Activated CD8-positive, alpha-beta T cell treated with anti-CD3 and anti-CD28 coated beads, Interleukin-2, amount 10 ng/mL, durations not matched to agents 7 days and 5 days (primary cell): ENCODE measurements around the gene RAB37. TPM values are rescaled to one million over a fixed set of nuclear protein-coding genes. Genes with fewer than 3 reads are reported as not detected.

Experiments
- ATAC-seq: fragments of 150-1000 bp; cut with Tn5 transposase; one replicate; pipeline ENCODE4 v1.10.0; 2021; ENCODE audit warnings: moderate library complexity
- CTCF ChIA-PET: fragments of 350-600 bp; sonication (Branson Sonifier 250); formaldehyde crosslinking; loops from one replicate; lab custom pipeline; 2021; ENCODE audit warnings: antibody characterized with exemption; lab: Charles Lee
- POLR2A ChIA-PET: fragments of 350-600 bp; sonication (Branson Sonifier 250); formaldehyde crosslinking; loops from one replicate; lab custom pipeline; 2021; ENCODE audit warnings: antibody characterized with exemption; lab: Charles Lee
- DNase-seq: peaks from one replicate; pipeline ENCODE4 v3.0.0-alpha.2; 2020
- H3K27ac Mint-ChIP-seq: one replicate; pipeline ENCODE4 v1.8.0; 2021; ENCODE audit warnings: mild to moderate bottlenecking, mixed read lengths
- H3K27me3 Mint-ChIP-seq: one replicate; pipeline ENCODE4 v1.8.0; 2021; ENCODE audit warnings: low read depth, mixed read lengths
- H3K36me3 Mint-ChIP-seq: one replicate; pipeline ENCODE4 v1.8.0; 2021; ENCODE audit warnings: low read depth, mixed read lengths
- H3K4me1 Mint-ChIP-seq: one replicate; pipeline ENCODE4 v1.8.0; 2021; ENCODE audit warnings: low read depth, mixed read lengths
- H3K4me3 Mint-ChIP-seq: one replicate; pipeline ENCODE4 v1.8.0; 2021; ENCODE audit warnings: mild to moderate bottlenecking, mixed read lengths
- H3K9me3 Mint-ChIP-seq: one replicate; pipeline ENCODE4 v1.8.0; 2022; ENCODE audit warnings: mixed read lengths; ENCODE audit not compliant: insufficient read depth
- total RNA-seq, 2 experiments: library from RNA; stranded (reverse); gene quantifications; one replicate each; pipeline ENCODE4 v1.2.3, GENCODE V29; 2021

Gene RAB37
- total RNA-seq, 2 experiments from 2014 or later: 19.1 to 19.6 TPM

GRCh38 chr17:74773414-74773813 is 36.4 kb downstream of the RAB37 start:
- no peak for ATAC-seq
- no peaks in the 10 kb centered on the region for H3K9me3 Mint-ChIP-seq
- DNase-seq: no peak
- POLR2A ChIA-PET: interaction anchor here (0.9 to 3.2 kb wide), 2 partner anchors 11 to 27 kb away, joined by 3 to 9 read pairs; no protein-coding TSS in a partner anchor
- H3K27ac Mint-ChIP-seq: peak overlapping the region; percentile 74
- H3K4me3 Mint-ChIP-seq: no peak overlapping the region
- no peaks in the 10 kb centered on the region for H3K27me3 Mint-ChIP-seq
- peaks cover 59% of the 10 kb centered on the region for H3K4me1 Mint-ChIP-seq
- CTCF ChIA-PET: interaction anchor here (1.2 to 8.0 kb wide), 7 partner anchors 14 to 116 kb away, joined by 6 to 73 read pairs (median 15); partner anchors contain the start of gene RAB37
- peaks cover 63% of the 10 kb centered on the region for H3K36me3 Mint-ChIP-seq

- Mint-ChIP-seq H3K4me3 (peak overlapping the region; percentile 28), H3K9me3 (no peaks in the 10 kb centered on the region), H3K27me3 (no peaks in the 10 kb centered on the region), H3K4me1 (peaks cover 57% of the 10 kb centered on the region), H3K27ac (peak overlapping the region; percentile 44), H3K36me3 (peaks cover 61% of the 10 kb centered on the region)
- ChIA-PET CTCF (interaction anchor here (0.8 to 8.0 kb wide), 7 partner anchors 15 to 117 kb away, joined by 3 to 73 read pairs (median 15); partner anchors contain the start of gene RAB37), POLR2A (interaction anchor here (0.9 to 3.5 kb wide), 3 partner anchors 10 to 28 kb away, joined by 3 to 11 read pairs (median 9); no protein-coding TSS in a partner anchor)
- DNase-seq (no peak), ATAC-seq (no peak)
These were observed 36.8 kb downstream of the RAB37 start for GRCh38 chr17:74773871-74774286.

GRCh38 chr17:74775409-74776043 is 38.5 kb downstream of the RAB37 start:
- CTCF ChIA-PET: interaction anchor here (0.9 to 8.0 kb wide), 9 partner anchors 13 to 118 kb away, joined by 3 to 73 read pairs (median 15); partner anchors contain the start of gene RAB37

GRCh38 chr17:74776044-74776962 is 39.2 kb downstream of the RAB37 start, which contains the start of gene NAT9:
NAT9 (minus strand) TSS chr17:74776345; CDS start chr17:74775698, 647 bp downstream.
- Mint-ChIP-seq H3K27ac (peak within 1 kb of the TSS; percentile 89), H3K36me3 (peaks cover 57% of the 10 kb centered on the region), H3K4me1 (peaks cover 70% of the 10 kb centered on the region), H3K9me3 (no peaks in the 10 kb centered on the region), H3K4me3 (peak within 1 kb of the TSS; percentile 97), H3K27me3 (no peaks in the 10 kb centered on the region)
- ATAC-seq (peak; percentile 83), DNase-seq (peak; percentile 99)
- POLR2A ChIA-PET: interaction anchor here (0.7 to 3.5 kb wide), 5 partner anchors 16 to 38 kb away, joined by 3 to 11 read pairs (median 6); no protein-coding TSS in a partner anchor
- CTCF ChIA-PET: interaction anchor here (0.7 to 8.0 kb wide), 12 partner anchors 12 to 119 kb away, joined by 3 to 73 read pairs (median 7); partner anchors contain the start of gene RAB37

More at GRCh38 chr17:74775409-74776043, 38.5 kb downstream of the RAB37 start:
- POLR2A ChIA-PET: interaction anchor here (1.0 to 3.5 kb wide), 6 partner anchors 16 to 110 kb away, joined by 3 to 11 read pairs (median 6); no protein-coding TSS in a partner anchor
- H3K4me1 Mint-ChIP-seq: peaks cover 67% of the 10 kb centered on the region
- peak overlapping the region; percentile 97 for H3K4me3 Mint-ChIP-seq
- DNase-seq (no peak), ATAC-seq (no peak)
- no peaks in the 10 kb centered on the region for H3K27me3 Mint-ChIP-seq
- peaks cover 57% of the 10 kb centered on the region for H3K36me3 Mint-ChIP-seq
- peak overlapping the region; percentile 89 for H3K27ac Mint-ChIP-seq
- no peaks in the 10 kb centered on the region for H3K9me3 Mint-ChIP-seq

GRCh38 chr17:74776990-74777389 is 39.9 kb downstream of the RAB37 start:
- no peaks in the 10 kb centered on the region for H3K27me3 Mint-ChIP-seq
- no peaks in the 10 kb centered on the region for H3K9me3 Mint-ChIP-seq
- DNase-seq (no peak), ATAC-seq (no peak)
- H3K36me3 Mint-ChIP-seq: peaks cover 52% of the 10 kb centered on the region
- peak overlapping the region; percentile 73 for H3K27ac Mint-ChIP-seq
- peaks cover 76% of the 10 kb centered on the region for H3K4me1 Mint-ChIP-seq
- H3K4me3 Mint-ChIP-seq: peak overlapping the region; percentile 97
- POLR2A ChIA-PET: interaction anchor here (1.0 to 3.5 kb wide), 4 partner anchors 17 to 39 kb away, joined by 5 to 11 read pairs (median 7); no protein-coding TSS in a partner anchor
- CTCF ChIA-PET: interaction anchor here (0.7 to 8.0 kb wide), 7 partner anchors 14 to 120 kb away, joined by 3 to 73 read pairs (median 24); partner anchors contain the start of gene RAB37

- H3K4me1 Mint-ChIP-seq: peaks cover 74% of the 10 kb centered on the region
- POLR2A ChIA-PET: no interaction called here
- peak overlapping the region; percentile 16 for H3K4me3 Mint-ChIP-seq
- no peak for ATAC-seq
- no peaks in the 10 kb centered on the region for H3K27me3 Mint-ChIP-seq
- no peak overlapping the region for H3K27ac Mint-ChIP-seq
- H3K36me3 Mint-ChIP-seq: peaks cover 50% of the 10 kb centered on the region
- no peak for DNase-seq
- CTCF ChIA-PET: interaction anchor here (1.8 to 8.0 kb wide), 7 partner anchors 8 to 121 kb away, joined by 8 to 73 read pairs (median 24); partner anchors contain the start of gene RAB37
- no peaks in the 10 kb centered on the region for H3K9me3 Mint-ChIP-seq
These were observed 41.0 kb downstream of the RAB37 start for GRCh38 chr17:74777901-74778515.

- Mint-ChIP-seq H3K9me3 (no peaks in the 10 kb centered on the region), H3K4me3 (peak overlapping the region; percentile 14), H3K27me3 (no peaks in the 10 kb centered on the region), H3K4me1 (peaks cover 69% of the 10 kb centered on the region), H3K36me3 (peaks cover 45% of the 10 kb centered on the region), H3K27ac (peak overlapping the region; percentile 97)
- no peak for ATAC-seq
- DNase-seq: no peak
- ChIA-PET CTCF (interaction anchor here (0.8 to 8.0 kb wide), 15 partner anchors 9 to 400 kb away, joined by 3 to 73 read pairs (median 7); partner anchors contain the start of gene RAB37), POLR2A (interaction anchor here (1.2 to 1.9 kb wide), 6 partner anchors 12 to 42 kb away, joined by 3 to 8 read pairs (median 6); partner anchors contain the start of gene RAB37)
These were observed 41.9 kb downstream of the RAB37 start for GRCh38 chr17:74778960-74779359.

- DNase-seq (no peak), ATAC-seq (no peak)
- Mint-ChIP-seq H3K27me3 (no peaks in the 10 kb centered on the region), H3K27ac (peak overlapping the region; percentile 97), H3K9me3 (no peaks in the 10 kb centered on the region), H3K4me1 (peaks cover 72% of the 10 kb centered on the region), H3K36me3 (peaks cover 42% of the 10 kb centered on the region), H3K4me3 (peak overlapping the region; percentile 59)
- POLR2A ChIA-PET: interaction anchor here (1.2 to 1.9 kb wide), 8 partner anchors 12 to 43 kb away, joined by 3 to 8 read pairs (median 4); partner anchors contain the start of gene RAB37
- CTCF ChIA-PET: interaction anchor here (0.8 to 8.0 kb wide), 16 partner anchors 9 to 400 kb away, joined by 3 to 73 read pairs (median 6); partner anchors contain the start of gene RAB37
These were observed 42.4 kb downstream of the RAB37 start for GRCh38 chr17:74779501-74779900.

- Mint-ChIP-seq H3K4me3 (peak overlapping the region; percentile 59), H3K9me3 (no peaks in the 10 kb centered on the region), H3K36me3 (peaks cover 43% of the 10 kb centered on the region), H3K27me3 (no peaks in the 10 kb centered on the region), H3K27ac (peak overlapping the region; percentile 97), H3K4me1 (peaks cover 76% of the 10 kb centered on the region)
- DNase-seq (peak; percentile 88), ATAC-seq (peak; percentile 62)
- ChIA-PET POLR2A (interaction anchor here (0.6 to 1.9 kb wide), 10 partner anchors 11 to 150 kb away, joined by 3 to 8 read pairs (median 4); partner anchors contain the start of gene RAB37), CTCF (interaction anchor here (0.8 to 8.0 kb wide), 16 partner anchors 9 to 219 kb away, joined by 3 to 73 read pairs (median 6); partner anchors contain the start of gene RAB37)
These were observed 42.9 kb downstream of the RAB37 start for GRCh38 chr17:74779948-74780400.
